ENCODE measurements around the gene CACNA2D2. TPM values are rescaled to one million over a fixed set of nuclear protein-coding genes. Genes with fewer than 3 reads are reported as not detected.
A peak's percentile ranks its signal among the peaks of the same experiment; 100 is the strongest.

The CACNA2D2 gene
- total RNA-seq, 1 experiment from 2014 or later, result 0.33 TPM

- DNase-seq (ENCODE audit: low spot score), result no peak
Observed at GRCh38 chr3:50371133-50371685, 132.2 kb downstream of the CACNA2D2 start.

DNA sequence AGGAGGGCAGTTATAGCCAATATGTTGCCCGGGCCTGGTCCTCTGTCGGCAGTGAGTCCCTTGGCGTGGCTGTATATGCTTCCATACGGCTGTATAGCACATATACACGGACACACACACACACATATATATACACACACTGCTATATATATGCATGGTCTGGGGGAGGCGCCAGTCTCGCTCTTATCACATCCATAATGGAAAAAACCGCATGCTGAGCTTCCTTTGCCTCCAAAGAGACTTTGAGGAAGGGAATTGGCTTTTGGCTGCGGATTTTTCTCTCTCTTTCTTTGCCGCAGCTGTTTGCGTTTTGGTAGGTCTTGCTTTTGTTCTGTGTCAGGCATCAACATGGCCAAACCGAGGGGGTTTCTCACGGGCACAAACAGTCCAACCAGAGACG, 132.8 kb downstream of the CACNA2D2 start:
- DNase-seq (ENCODE audit: low spot score), result no peak

- DNase-seq (ENCODE audit: low spot score), result no peak
Observed at GRCh38 chr3:50369012-50369670, 134.3 kb downstream of the CACNA2D2 start.

- no peak for DNase-seq (ENCODE audit: low spot score)
Observed at GRCh38 chr3:50365842-50366220, 137.6 kb downstream of the CACNA2D2 start.

DNA sequence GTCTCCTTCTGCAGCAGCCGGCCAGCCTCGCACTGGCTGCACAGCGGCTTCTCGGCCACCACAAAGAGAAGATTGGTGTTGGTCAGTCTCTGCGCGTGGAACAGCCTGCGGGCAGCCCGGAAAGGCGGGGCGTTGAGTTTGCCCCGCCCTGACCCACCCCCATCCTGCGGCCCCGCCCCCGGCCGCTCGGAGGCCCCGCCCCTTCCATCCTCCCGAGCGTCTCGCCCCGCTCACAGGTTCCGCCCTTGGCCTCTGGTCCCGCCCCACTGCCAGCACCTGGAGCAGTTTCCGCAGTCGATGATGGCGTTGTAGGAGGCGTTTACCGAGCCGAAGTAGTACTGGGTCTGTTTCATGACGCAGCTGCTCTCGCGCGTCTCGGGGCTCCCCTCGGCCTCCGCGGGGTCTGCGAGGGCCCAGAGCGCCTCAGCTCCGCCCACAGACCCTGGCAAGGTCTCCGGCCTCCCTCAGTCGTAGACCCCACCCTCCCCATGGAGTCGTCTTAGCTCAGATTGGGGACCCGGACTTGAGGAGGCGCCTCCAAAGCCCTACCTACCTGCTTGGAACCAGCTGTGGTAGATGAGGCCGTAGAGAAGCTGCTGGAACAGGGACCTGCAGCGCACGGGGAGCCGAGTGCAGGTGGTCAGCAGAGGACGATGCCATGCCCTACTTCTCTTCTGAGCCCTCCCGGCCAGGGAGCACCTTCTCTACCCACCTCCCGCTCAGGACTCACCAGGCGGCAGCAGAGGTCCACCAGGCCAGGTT, 138.2 kb downstream of the CACNA2D2 start:
- DNase-seq (ENCODE audit: low spot score), result peak; percentile 78

- DNase-seq (ENCODE audit: low spot score), result peak; percentile 34
Observed at GRCh38 chr3:50364573-50365079, 138.8 kb downstream of the CACNA2D2 start.

DNA sequence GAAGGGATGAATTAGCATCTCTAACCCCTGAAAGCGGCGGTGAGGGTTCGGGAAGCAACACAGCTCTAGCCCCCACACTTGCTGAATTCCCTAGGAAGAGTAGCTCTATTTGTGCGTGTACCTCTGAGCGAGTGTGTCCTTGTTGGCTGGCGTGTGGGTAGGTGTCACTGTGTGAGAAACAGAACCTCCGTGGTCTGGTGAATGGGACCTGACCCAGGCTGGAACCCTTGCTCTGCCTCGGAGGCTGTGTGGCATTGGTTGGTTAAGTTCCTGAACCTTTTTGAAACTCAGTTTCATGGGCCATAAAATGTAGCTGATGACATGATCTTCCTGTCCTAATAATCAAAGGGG, 143.7 kb downstream of the CACNA2D2 start:
- DNase-seq (ENCODE audit: low spot score), result no peak

- peak; percentile 90 for DNase-seq (ENCODE audit: low spot score)
Observed at GRCh38 chr3:50358911-50359759, 144.3 kb downstream of the CACNA2D2 start, which contains the start of gene TMEM115. Gene TMEM115 (minus strand): TSS chr3:50359521. CDS start chr3:50359063, 458 bp downstream.

GRCh38 chr3:50358355-50358910, 145.0 kb downstream of the CACNA2D2 start:
- no peak for DNase-seq (ENCODE audit: low spot score)

DNA sequence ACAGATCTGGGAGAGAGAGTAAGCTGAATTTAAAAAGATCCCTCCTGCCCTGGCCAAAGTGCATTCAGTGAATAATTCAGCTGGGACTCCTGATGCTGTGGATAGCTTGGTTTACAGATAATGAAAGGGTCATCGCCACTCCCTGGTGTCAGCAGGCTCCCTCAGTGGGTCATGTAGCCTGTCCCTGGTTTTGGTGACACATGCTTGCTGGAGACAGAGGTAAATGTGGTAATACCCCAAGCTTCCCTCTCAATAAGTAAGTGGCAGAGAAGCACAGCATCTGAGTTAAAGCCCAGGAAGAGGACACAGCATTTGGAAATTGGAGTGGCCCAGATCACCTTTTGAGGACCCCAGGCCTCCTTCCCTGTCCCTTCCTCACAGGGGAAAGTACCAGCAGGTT, 146.0 kb downstream of the CACNA2D2 start:
- no peak for DNase-seq (ENCODE audit: low spot score)

- DNase-seq (ENCODE audit: low spot score), result no peak
Observed at GRCh38 chr3:50356553-50356952, 146.9 kb downstream of the CACNA2D2 start.

DNA sequence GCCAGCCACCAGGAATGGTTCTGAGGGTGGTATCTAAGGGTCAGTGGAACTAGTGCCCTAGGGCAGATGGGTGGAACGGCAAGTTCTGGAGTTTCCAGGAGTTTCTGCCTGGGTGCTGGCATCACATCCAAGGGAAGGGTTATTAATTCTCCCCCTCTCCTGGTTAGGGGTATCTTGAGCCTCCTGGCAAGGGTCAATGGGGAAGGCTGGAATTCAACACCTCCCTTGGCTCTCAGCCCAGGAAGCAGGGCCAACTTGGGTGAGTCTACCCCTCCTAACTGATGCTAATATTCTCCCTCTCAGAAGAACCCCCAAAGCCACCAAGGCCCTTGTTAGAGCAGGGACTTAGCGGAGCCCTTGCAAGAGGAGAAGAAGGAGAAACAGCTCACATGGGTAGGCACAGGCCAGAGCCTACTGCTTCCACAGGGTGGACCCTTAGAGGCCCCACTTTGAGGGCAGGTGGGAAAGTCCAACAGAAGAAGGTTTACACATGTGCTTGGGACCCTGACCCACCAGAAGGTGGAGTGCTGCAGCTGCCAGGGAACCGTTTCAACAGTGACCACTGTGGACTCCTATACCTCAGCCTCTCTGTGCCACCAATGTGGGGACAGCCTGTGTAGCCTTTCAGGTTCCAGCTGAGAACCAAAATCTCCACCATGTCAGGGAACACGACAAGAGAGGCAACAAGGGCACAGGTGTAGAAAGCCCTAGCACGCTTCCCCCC, 147.4 kb downstream of the CACNA2D2 start:
- DNase-seq (ENCODE audit: low spot score), result no peak

- DNase-seq (ENCODE audit: low spot score), result no peak
Observed at GRCh38 chr3:50354850-50355249, 148.6 kb downstream of the CACNA2D2 start.

GRCh38 chr3:50354186-50354764, 149.2 kb downstream of the CACNA2D2 start:
- DNase-seq (ENCODE audit: low spot score), result no peak

DNA sequence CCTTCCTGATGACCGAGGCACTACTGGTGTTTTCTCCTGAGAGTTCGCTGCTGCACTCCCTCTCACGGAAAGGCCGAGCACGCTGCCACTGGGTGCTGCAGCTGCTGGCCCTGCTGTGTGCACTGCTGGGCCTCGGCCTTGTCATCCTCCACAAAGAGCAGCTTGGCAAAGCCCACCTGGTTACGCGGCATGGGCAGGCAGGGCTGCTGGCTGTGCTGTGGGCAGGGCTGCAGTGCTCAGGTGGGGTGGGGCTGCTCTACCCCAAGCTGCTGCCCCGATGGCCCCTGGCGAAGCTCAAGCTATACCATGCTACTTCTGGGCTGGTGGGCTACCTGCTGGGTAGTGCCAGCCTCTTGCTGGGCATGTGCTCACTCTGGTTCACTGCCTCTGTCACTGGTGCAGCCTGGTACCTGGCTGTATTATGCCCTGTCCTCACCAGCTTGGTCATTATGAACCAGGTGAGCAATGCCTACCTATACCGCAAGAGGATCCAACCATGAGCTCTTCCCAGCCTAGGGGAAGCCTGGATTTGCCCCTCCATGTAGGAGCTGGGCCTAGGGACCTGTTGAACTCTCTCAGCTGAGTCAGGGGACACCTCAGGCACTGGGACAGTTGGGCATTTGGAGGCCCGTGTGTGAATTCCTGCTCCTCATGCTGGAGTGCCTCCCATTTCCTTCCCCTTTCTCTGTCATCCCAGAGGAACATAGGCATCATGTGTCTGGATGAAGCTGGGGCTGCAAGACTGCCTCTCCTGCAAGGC, 150.0 kb downstream of the CACNA2D2 start:
- DNase-seq (ENCODE audit: low spot score), result no peak

DNA sequence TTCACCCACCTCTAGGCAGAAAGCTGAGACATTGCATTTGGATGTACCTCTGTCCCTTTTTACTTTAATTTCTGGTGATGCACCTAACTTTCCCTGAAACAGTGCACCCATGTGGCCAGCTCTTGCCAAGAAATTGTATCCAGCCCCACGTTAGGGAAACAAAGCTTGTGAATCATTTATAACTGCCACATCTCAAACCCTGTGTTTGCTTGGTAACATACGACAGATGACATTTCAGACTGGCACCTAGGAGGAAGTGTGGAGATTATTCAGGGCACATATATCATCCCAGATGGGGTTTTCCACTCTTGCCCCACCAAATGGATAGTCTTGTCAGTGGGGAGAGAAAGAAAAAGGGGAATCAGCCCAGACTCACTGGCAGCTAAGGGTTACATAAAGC, 150.7 kb downstream of the CACNA2D2 start:
- DNase-seq (ENCODE audit: low spot score), result peak; percentile 40

- DNase-seq (ENCODE audit: low spot score), result no peak
Observed at GRCh38 chr3:50351323-50351697, 152.1 kb downstream of the CACNA2D2 start.

GRCh38 chr3:50350527-50351322, 152.7 kb downstream of the CACNA2D2 start, which contains the start of the genes CYB561D2 and NPRL2:
Gene CYB561D2 (plus strand): TSS chr3:50350862. CDS start chr3:50351434, 572 bp downstream.
Gene NPRL2 (minus strand): TSS chr3:50350775. CDS start chr3:50350652, 123 bp downstream.
- peak; percentile 89 for DNase-seq (ENCODE audit: low spot score)

DNA sequence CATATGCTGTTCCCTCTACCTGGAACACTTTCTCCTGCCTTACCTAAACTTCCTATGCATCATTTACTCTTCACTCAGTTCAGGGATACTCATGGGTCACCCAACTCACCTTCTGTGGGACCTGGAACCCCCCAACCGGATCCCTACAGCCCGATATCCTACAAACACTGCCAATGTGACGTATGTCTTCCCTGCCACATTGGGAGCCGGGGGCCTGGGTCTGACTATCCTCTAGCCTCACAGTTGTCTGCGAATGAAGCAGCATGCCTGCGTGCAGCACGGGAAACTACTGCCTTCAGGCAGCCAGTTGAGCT, 153.3 kb downstream of the CACNA2D2 start:
- DNase-seq (ENCODE audit: low spot score), result no peak
